DND-41 (cell line): ENCODE measurements around the gene PPAN.

Experiments used
- ATAC-seq: fragments of 200-7000 bp; cut with Tn5 transposase; 3 replicates; pipeline ENCODE4 v1.9.1; 2021; ENCODE audit warnings: low read depth; ENCODE audit not compliant: insufficient read depth
- DNase-seq: peaks from one replicate; pipeline ENCODE4 v3.0.0-alpha.2; 2020
- H2AFZ ChIP-seq: 2 replicates; pipeline ENCODE4 v1.6.0; 2012; ENCODE audit warnings: low read depth, low read length
- H3K27ac ChIP-seq: 2 replicates; pipeline ENCODE4 v1.5.1; 2012; ENCODE audit warnings: low read length, inconsistent platforms
- H3K27me3 ChIP-seq: fragments of 200-600 bp; sonication (generic); 2 replicates; pipeline ENCODE4 v1.6.0; 2012; ENCODE audit warnings: low read length, mild to moderate bottlenecking, inconsistent platforms; ENCODE audit not compliant: insufficient read depth, poor library complexity
- H3K36me3 ChIP-seq: 2 replicates; pipeline ENCODE4 v1.5.1; 2012; ENCODE audit warnings: low read length, inconsistent platforms; ENCODE audit not compliant: insufficient read depth
- H3K4me1 ChIP-seq: 2 replicates; pipeline ENCODE4 v1.5.1; 2012; ENCODE audit warnings: mild to moderate bottlenecking, low read length; ENCODE audit not compliant: insufficient read depth
- H3K4me2 ChIP-seq: 2 replicates; pipeline ENCODE4 v1.6.0; 2012; ENCODE audit warnings: mild to moderate bottlenecking, moderate library complexity, low read length, inconsistent platforms; ENCODE audit not compliant: insufficient read depth
- H3K4me3 ChIP-seq, 2 experiments: fragments of 200-600 bp in 1 of 2; shearing (Covaris generic) in 1 of 2; 2 replicates each; pipeline ENCODE4 v1.5.1; 2012 to 2016; ENCODE audit warnings: inconsistent platforms in 2 of 2, low read length in 2 of 2, mild to moderate bottlenecking in 2 of 2, low read depth in 1 of 2, moderate library complexity in 1 of 2
- H3K79me2 ChIP-seq: 2 replicates; pipeline ENCODE4 v1.6.0; 2012; ENCODE audit warnings: low read length, inconsistent platforms; ENCODE audit not compliant: insufficient read depth
- H3K9ac ChIP-seq: 2 replicates; pipeline ENCODE4 v1.6.0; 2012; ENCODE audit warnings: low read depth, mild to moderate bottlenecking, inconsistent platforms, low read length, moderate library complexity
- H3K9me3 ChIP-seq: 2 replicates; pipeline ENCODE4 v1.5.1; 2012; ENCODE audit warnings: low read length, moderate library complexity, mild to moderate bottlenecking, inconsistent platforms; ENCODE audit not compliant: insufficient read depth, severe bottlenecking
- H4K20me1 ChIP-seq: 2 replicates; pipeline ENCODE4 v1.6.0; 2012; ENCODE audit warnings: low read length; ENCODE audit not compliant: insufficient read depth
- EZH2 ChIP-seq: IDR thresholded peaks from 3 replicates; pipeline ENCODE4 v1.6.1; 2012; ENCODE audit warnings: borderline replicate concordance, low read depth, mild to moderate bottlenecking, moderate library complexity, low read length, inconsistent platforms; ENCODE audit not compliant: severe bottlenecking
- TF ChIP-seq, protein P1 (sequence below): IDR thresholded peaks from 2 replicates; pipeline ENCODE4 v1.5.1; 2012; ENCODE audit warnings: borderline replicate concordance, low read length, moderate library complexity, mild to moderate bottlenecking; ENCODE audit not compliant: poor library complexity, severe bottlenecking; ENCODE audit errors: extremely low read depth

The PPAN gene

DNA sequence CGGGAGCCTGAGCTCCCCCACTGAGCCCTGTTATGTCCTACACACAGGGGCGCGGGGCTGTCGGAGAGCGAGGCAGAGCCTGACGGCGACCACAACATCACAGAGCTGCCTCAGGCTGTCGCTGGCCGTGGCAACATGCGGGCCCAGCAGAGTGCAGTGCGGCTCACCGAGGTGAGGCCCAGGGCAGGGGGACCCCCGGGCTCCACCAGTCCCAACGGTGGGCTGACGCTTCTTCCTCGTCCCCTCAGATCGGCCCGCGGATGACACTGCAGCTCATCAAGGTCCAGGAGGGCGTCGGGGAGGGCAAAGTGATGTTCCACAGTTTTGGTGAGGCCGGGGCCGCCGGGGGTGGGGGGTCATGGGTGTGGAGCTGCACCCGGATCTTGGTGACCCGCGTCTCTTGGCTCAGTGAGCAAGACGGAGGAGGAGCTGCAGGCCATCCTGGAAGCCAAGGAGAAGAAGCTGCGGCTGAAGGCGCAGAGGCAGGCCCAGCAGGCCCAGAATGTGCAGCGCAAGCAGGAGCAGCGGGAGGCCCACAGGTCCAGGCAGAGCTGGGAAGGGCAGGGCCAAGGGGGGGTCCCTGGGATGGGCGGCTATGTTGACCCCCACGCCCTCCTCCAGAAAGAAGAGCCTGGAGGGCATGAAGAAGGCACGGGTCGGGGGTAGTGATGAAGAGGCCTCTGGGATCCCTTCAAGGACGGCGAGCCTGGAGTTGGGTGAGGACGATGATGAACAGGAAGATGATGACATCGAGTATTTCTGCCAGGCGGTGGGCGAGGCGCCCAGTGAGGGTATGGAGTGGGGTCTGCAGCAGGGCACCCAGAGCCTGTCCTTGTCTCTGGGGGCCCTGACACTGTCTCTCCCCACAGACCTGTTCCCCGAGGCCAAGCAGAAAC, 4.2 kb downstream of the PPAN start:
- H3K36me3 ChIP-seq, result peaks cover 72% of the 10 kb centered on the region
- H3K4me1 ChIP-seq, result peaks cover 24% of the 10 kb centered on the region

DNA sequence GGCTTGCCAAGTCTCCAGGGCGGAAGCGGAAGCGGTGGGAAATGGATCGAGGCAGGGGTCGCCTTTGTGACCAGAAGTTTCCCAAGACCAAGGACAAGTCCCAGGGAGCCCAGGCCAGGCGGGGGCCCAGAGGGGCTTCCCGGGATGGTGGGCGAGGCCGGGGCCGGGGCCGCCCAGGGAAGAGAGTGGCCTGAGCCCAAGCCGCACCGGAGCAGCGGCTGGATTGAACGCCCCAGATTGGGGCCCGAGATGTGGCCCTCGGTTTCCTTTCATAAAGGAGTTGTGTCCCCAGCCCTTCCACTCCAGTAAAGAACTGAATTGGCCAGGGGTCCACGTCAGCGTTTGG, 4.8 kb downstream of the PPAN start:
- DNase-seq (no peak), ATAC-seq (no peak)
- H3K9me3 ChIP-seq, result no peaks in the 10 kb centered on the region
- no peak overlapping the region for H3K4me3 ChIP-seq
- no peaks in the 10 kb centered on the region for H3K27me3 ChIP-seq
- H3K4me2 ChIP-seq, result no peak overlapping the region
- H3K27ac ChIP-seq, result no peak overlapping the region
- no peak overlapping the region for H3K9ac ChIP-seq
- no peak overlapping the region for H2AFZ ChIP-seq
- H3K36me3 ChIP-seq, result peaks cover 79% of the 10 kb centered on the region
- H3K4me1 ChIP-seq, result peaks cover 19% of the 10 kb centered on the region
- TF ChIP-seq, protein P1, sequence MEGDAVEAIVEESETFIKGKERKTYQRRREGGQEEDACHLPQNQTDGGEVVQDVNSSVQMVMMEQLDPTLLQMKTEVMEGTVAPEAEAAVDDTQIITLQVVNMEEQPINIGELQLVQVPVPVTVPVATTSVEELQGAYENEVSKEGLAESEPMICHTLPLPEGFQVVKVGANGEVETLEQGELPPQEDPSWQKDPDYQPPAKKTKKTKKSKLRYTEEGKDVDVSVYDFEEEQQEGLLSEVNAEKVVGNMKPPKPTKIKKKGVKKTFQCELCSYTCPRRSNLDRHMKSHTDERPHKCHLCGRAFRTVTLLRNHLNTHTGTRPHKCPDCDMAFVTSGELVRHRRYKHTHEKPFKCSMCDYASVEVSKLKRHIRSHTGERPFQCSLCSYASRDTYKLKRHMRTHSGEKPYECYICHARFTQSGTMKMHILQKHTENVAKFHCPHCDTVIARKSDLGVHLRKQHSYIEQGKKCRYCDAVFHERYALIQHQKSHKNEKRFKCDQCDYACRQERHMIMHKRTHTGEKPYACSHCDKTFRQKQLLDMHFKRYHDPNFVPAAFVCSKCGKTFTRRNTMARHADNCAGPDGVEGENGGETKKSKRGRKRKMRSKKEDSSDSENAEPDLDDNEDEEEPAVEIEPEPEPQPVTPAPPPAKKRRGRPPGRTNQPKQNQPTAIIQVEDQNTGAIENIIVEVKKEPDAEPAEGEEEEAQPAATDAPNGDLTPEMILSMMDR, result no peak
- no peak for TF ChIP-seq EZH2
- H3K79me2 ChIP-seq, result peaks cover 35% of the 10 kb centered on the region
- H4K20me1 ChIP-seq, result peaks cover 81% of the 10 kb centered on the region

More for the DNA sequence above, 4.2 kb downstream of the PPAN start:
- H3K27ac ChIP-seq, result no peak overlapping the region
- no peaks in the 10 kb centered on the region for H3K9me3 ChIP-seq
- no peak overlapping the region for H3K4me2 ChIP-seq
- ATAC-seq, result no peak
- no peak overlapping the region for H2AFZ ChIP-seq
- TF ChIP-seq, protein P1, result no peak
- TF ChIP-seq EZH2, result no peak
- H4K20me1 ChIP-seq, result peaks cover 74% of the 10 kb centered on the region
- no peak overlapping the region for H3K4me3 ChIP-seq
- no peaks in the 10 kb centered on the region for H3K27me3 ChIP-seq
- H3K79me2 ChIP-seq, result peaks cover 37% of the 10 kb centered on the region
- DNase-seq, result no peak
- no peak overlapping the region for H3K9ac ChIP-seq

DNA sequence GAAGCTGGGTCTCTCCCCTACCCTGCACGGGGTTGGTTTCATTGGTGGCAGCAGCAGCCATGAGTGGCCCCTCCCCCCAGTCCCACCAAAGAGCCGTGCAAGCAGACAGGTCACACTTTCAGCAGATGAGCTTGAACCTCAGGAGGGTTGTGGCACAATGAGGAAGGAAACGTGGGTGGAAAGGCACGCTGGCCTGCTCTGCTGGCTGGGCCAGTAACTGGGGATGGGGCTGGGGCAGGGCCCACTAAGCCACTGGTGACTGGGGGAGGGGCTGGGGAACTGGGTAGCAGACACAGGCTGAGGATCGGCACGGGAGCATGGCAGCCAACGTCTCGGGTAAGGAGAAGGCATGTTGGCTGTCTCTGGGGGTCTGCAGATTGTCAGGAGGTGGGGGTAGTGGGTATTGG, 5.2 kb downstream of the PPAN start, which contains the start of gene P2RY11:
P2RY11 (plus strand) TSS at position 289 of the 407 bp plus-strand sequence; CDS start at position 318, 29 bp downstream.
- DNase-seq (no peak), ATAC-seq (no peak)
- Histone ChIP-seq H2AFZ (no peak within 1 kb of the TSS), H3K79me2 (peaks cover 32% of the 10 kb centered on the region), H3K4me1 (peaks cover 18% of the 10 kb centered on the region), H3K9me3 (no peaks in the 10 kb centered on the region), H3K9ac (no peak within 1 kb of the TSS), H3K36me3 (peaks cover 83% of the 10 kb centered on the region), H3K27me3 (no peaks in the 10 kb centered on the region), H4K20me1 (peaks cover 85% of the 10 kb centered on the region), H3K4me2 (no peak within 1 kb of the TSS), H3K4me3 (no peak within 1 kb of the TSS), H3K27ac (no peak within 1 kb of the TSS)
- TF ChIP-seq, protein P1, result no peak
- no peak for TF ChIP-seq EZH2
